ENCODE results near the gene NPVF.

- TF ChIP-seq CTCF (IDR thresholded peaks at IDR 0.05), result no peak
- TF ChIP-seq POLR2A (IDR thresholded peaks at IDR 0.05), result no peak
These were observed 26.3 kb upstream of the NPVF start for GRCh38 chr7:25254604-25255003.

Data from esophagus squamous epithelium (tissue), 4 donors.